GM13976 (cell line): ENCODE measurements around the gene STC2.
"Not testable (repeated sequence)": the region's sequence is repeated elsewhere in the genome, so short reads cannot be mapped to it uniquely, and the experiment has no call there.

Source experiments
- DNase-seq: peaks from one replicate; pipeline ENCODE4 v3.0.0; 2012; ENCODE audit warnings: low spot score
- CTCF ChIP-seq: IDR thresholded peaks from 2 replicates; pipeline ENCODE4 v1.5.1; 2012; ENCODE audit warnings: borderline replicate concordance, mild to moderate bottlenecking; ENCODE audit not compliant: insufficient read depth; ENCODE audit errors: extremely low read depth, missing control alignments, control extremely low read depth
- in situ Hi-C: fragments of 300-500 bp; cut with MboI; formaldehyde crosslinking; loops from one replicate; pipeline ENCODE4 v1.12.0; 2022; ENCODE audit warnings: low sequenced_read_pairs, mixed read lengths, inconsistent platforms; ENCODE audit not compliant: unreplicated experiment

Gene STC2

GRCh38 chr5:173290477-173291131 lies 37.6 kb downstream of the STC2 start:
- DNase-seq = no peak
- no peak for TF ChIP-seq CTCF
- in situ Hi-C loops = no loop called here

- DNase-seq = no peak
- TF ChIP-seq CTCF = no peak
- in situ Hi-C loops = no loop called here
These were observed 38.8 kb downstream of the STC2 start for GRCh38 chr5:173289372-173289771.

- in situ Hi-C loops = no loop called here
- no peak for DNase-seq
- TF ChIP-seq CTCF = no peak
These were observed 39.6 kb downstream of the STC2 start for GRCh38 chr5:173288632-173289031.

- in situ Hi-C loops = no loop called here
- no peak for DNase-seq
- no peak for TF ChIP-seq CTCF
These were observed 41.1 kb downstream of the STC2 start for GRCh38 chr5:173287086-173287485.

GRCh38 chr5:173284343-173284958 lies 43.8 kb downstream of the STC2 start:
- DNase-seq, in situ Hi-C loops: not testable (repeated sequence)

GRCh38 chr5:173283318-173284288 lies 44.6 kb downstream of the STC2 start:
- in situ Hi-C loops = no loop called here
- peak; percentile 76 for TF ChIP-seq CTCF
- peak; percentile 87 for DNase-seq
